Transverse colon (tissue), 4 donors: ENCODE results near the gene TXNL4B. TPM values are rescaled to one million over a fixed set of nuclear protein-coding genes. Genes with fewer than 3 reads are reported as not detected.

Source experiments
- DNase-seq: peaks from one replicate; pipeline ENCODE4 v3.0.0-alpha.2; 2019
- H3K27ac ChIP-seq, 4 donors: fragments of 200-600 bp; sonication (generic); 2 replicates each; pipeline ENCODE4 v1.5.1; 2016 to 2018; ENCODE audit warnings: inconsistent platforms in 4 of 4
- H3K27me3 ChIP-seq: fragments of 200-600 bp; sonication (generic); 2 replicates; pipeline ENCODE4 v1.5.1; 2017; ENCODE audit warnings: inconsistent platforms
- H3K36me3 ChIP-seq, 4 donors: fragments of 200-600 bp; sonication (generic); 2 replicates each; pipeline ENCODE4 v1.5.1; 2017 to 2019; ENCODE audit warnings: inconsistent platforms in 4 of 4
- H3K4me1 ChIP-seq, 4 donors: fragments of 200-600 bp; sonication (generic); 2 replicates each; pipeline ENCODE4 v1.5.1; 2017 to 2020; ENCODE audit warnings: inconsistent platforms in 4 of 4
- H3K4me3 ChIP-seq, 4 donors: fragments of 200-600 bp; sonication (generic); 1 replicate in 1 of 4; 2 replicates in 3 of 4; pipeline versions ENCODE4 v1.5.1 to v1.6.1; 2017 to 2019; ENCODE audit warnings: inconsistent platforms in 4 of 4
- H3K9me3 ChIP-seq, 2 donors: fragments of 200-600 bp; sonication (generic); 2 replicates each; pipeline ENCODE4 v1.5.1; 2017 to 2019; ENCODE audit warnings: inconsistent platforms in 2 of 2
- EP300 ChIP-seq: sonication (generic); formaldehyde crosslinking; IDR thresholded peaks from one replicate; pipeline ENCODE4 v1.6.1; 2017; ENCODE audit warnings: antibody characterized with exemption, low read depth
- POLR2A ChIP-seq: fragments of 450-650 bp; IDR thresholded peaks from one replicate; pipeline ENCODE4 v1.6.1; 2016; ENCODE audit warnings: antibody characterized with exemption, mild to moderate bottlenecking, moderate library complexity
- POLR2AphosphoS5 ChIP-seq, 3 donors: sonication (generic); formaldehyde crosslinking; IDR thresholded peaks; one replicate each; pipeline ENCODE4 v1.6.1; 2016; ENCODE audit warnings: antibody characterized with exemption in 3 of 3
- WGBS, 2 donors: methylation state at CpG; one replicate each; pipeline ENCODE4 v1.1.5; 2018; ENCODE audit warnings: low coverage in 1 of 2; 5-methylcytosine and 5-hydroxymethylcytosine counted together
- in situ Hi-C, 4 donors: fragments of 200-750 bp; cut with MboI; loops; one replicate each; pipeline versions ENCODE4 v1.15.0 to v1.15.1; 2017; ENCODE audit warnings: low sequenced_read_pairs in 3 of 4, low pct_ligation_motif_present in 1 of 4, low pct_unique_long_range_greater_than_20kb in 1 of 4
- intact Hi-C: fragments of 100-400 bp; cut with DNase I; formaldehyde crosslinking; loops from one replicate; pipeline ENCODE4 v1.15.1; 2023; ENCODE audit warnings: low total_unique reads
- total RNA-seq, 4 donors: library from RNA; depleted of rRNA; stranded (reverse); fragments of >200 nt; gene quantifications; one replicate each; pipeline ENCODE4 v1.1.0, GENCODE V29; 2016
- TF ChIP-seq, protein P1 (sequence below), 5 experiments: fragments of 200-600 bp in 3 of 5; fragments of 450-650 bp in 2 of 5; sonication (generic) in 3 of 5; IDR thresholded peaks; 1 replicate in 2 of 5; 2 replicates in 3 of 5; pipeline ENCODE4 v1.5.1; 2016 to 2017; ENCODE audit warnings: antibody characterized with exemption in 5 of 5, inconsistent platforms in 3 of 5, mild to moderate bottlenecking in 2 of 5, moderate library complexity in 1 of 5

The TXNL4B gene
- total RNA-seq, 4 donors from 2014 or later: 9.8 to 23.9 (median 12.8) TPM

DNA sequence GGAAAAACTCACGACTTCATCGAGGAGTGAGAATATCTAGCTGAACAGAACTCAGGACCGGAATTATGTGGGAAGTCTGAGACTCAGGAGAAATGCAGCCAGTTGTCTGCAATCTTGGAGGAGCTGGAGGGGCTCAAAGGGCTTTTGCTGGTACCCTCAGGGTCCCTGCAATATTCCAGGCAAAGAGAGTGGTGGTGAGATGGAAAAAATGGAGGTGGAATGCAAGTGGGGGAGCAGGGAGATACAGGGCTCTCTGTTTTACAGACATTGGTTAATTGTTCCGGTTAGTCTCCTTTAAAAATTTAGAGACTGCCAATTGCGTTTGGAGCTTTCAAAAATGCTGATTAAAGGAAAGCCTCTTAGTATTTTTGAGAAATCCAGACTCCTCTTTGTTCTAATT, 57.3 kb downstream of the TXNL4B start:
- DNase-seq: no peak
- in situ Hi-C loops (no loop called here), intact Hi-C loops (no loop called here)
- Histone ChIP-seq H3K4me3 (no peak overlapping the region), H3K4me1 (no peaks in the 10 kb centered on the region), H3K9me3 (no peaks in the 10 kb centered on the region), H3K27me3 (no peaks in the 10 kb centered on the region), H3K27ac (no peak overlapping the region), H3K36me3 (no peaks in the 10 kb centered on the region)
- 83 to 89% methylated on average over 4 to 5 of the region's 5 CpGs for WGBS, 2 donors
- TF ChIP-seq EP300 (no peak), POLR2A (no peak), POLR2AphosphoS5 (IDR thresholded peaks at IDR 0.05) (no peak)
- TF ChIP-seq, protein P1, sequence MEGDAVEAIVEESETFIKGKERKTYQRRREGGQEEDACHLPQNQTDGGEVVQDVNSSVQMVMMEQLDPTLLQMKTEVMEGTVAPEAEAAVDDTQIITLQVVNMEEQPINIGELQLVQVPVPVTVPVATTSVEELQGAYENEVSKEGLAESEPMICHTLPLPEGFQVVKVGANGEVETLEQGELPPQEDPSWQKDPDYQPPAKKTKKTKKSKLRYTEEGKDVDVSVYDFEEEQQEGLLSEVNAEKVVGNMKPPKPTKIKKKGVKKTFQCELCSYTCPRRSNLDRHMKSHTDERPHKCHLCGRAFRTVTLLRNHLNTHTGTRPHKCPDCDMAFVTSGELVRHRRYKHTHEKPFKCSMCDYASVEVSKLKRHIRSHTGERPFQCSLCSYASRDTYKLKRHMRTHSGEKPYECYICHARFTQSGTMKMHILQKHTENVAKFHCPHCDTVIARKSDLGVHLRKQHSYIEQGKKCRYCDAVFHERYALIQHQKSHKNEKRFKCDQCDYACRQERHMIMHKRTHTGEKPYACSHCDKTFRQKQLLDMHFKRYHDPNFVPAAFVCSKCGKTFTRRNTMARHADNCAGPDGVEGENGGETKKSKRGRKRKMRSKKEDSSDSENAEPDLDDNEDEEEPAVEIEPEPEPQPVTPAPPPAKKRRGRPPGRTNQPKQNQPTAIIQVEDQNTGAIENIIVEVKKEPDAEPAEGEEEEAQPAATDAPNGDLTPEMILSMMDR (IDR thresholded peaks at IDR 0.05): no peak

Other genes with a start within 250 kb of the TXNL4B start
- gene ATXN1L, start 247.6 kb downstream of the TXNL4B start, total RNA-seq: 10 to 100 TPM; 16.7 to 33.3 (median 24.1) TPM
- 10 to 100 TPM in 3 of 4 donors, 1 to 10 TPM in 1; 9.4 to 31.6 (median 13.6) TPM for gene ZNF821, start 209.4 kb downstream of the TXNL4B start, total RNA-seq
- gene IST1, start 198.1 kb downstream of the TXNL4B start, total RNA-seq: 100 to 1,000 TPM; 200 to 303 (median 257) TPM
- under 1 TPM in 1 of 4 donors, not detected in 3; 0.16 TPM for gene PKD1L3, start 93.2 kb downstream of the TXNL4B start, total RNA-seq
- gene DHODH, start 84.9 kb downstream of the TXNL4B start, total RNA-seq: 1 to 10 TPM in 2 of 4 donors, under 1 TPM in 1, not detected in 1; 0.75 to 4.8 (median 1.6) TPM
- gene HP, start 39.1 kb downstream of the TXNL4B start, total RNA-seq: 1 to 10 TPM in 1 of 4 donors, not detected in 3; 1.9 TPM
- not detected for gene HPR, start 30.4 kb downstream of the TXNL4B start, total RNA-seq
- gene DHX38, start 227 bp upstream of the TXNL4B start, total RNA-seq: 10 to 100 TPM; 37.6 to 60.8 (median 52.8) TPM
- gene PMFBP1, start 78.5 kb upstream of the TXNL4B start, total RNA-seq: 1 to 10 TPM in 3 of 4 donors, under 1 TPM in 1; 0.75 to 8.4 (median 4.2) TPM